Measurements from ENCODE around the gene OCIAD2. TPM values are rescaled to one million over a fixed set of nuclear protein-coding genes. Genes with fewer than 3 reads are reported as not detected.

OCIAD2 gene
- total and polyA plus RNA-seq, 2 of the 4 experiments (the other 2 are of a cell fraction) = 16.5 to 21.4 TPM

DNA sequence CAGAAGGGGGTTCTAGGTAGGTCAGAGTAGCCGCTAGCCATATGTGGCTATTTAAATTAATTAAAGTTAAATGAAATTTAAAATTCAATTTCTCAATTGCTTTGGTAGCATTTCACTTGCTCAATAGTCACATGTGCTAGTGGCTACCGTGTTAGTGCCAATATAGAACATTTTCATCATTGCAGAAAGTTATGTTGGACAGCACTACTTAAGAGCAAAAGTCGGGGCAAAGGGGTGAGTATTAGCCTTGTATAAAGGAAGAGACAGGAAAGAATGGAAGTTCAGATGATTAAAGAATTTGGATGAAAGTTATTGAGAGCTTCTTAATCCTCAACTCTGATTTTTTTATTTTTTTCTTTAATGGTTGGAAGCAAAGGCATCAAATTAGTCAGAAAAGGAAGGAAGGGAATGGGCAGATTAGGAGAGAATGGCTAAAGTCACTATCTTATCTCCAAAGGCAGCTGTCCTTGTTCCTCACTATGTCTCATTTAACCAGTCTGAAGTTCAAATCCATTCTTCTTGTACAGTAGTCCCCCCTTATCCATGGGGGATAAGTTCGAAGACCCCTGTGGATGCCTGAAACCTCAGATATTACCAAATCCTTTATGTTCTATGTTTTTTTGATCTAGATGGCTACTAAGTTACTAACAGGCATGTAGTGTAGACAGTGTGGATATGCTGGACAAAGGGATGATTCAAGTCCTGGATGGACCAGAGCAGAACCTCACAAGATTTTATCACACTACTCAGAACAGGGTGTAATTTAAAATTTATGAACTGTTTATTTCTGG, 52.8 kb downstream of the OCIAD2 start:
- ChIA-PET CTCF (no interaction called here), POLR2A (ENCODE audit: unreplicated experiment) (no interaction called here)
- H2BK5ac ChIP-seq (ENCODE audit: low read depth, low read length, poor library complexity, severe bottlenecking) = no peak overlapping the region
- dilution Hi-C loops (cut with HindIII; ENCODE audit: low sequenced_read_pairs, unreplicated experiment) (no loop called here), in situ Hi-C loops (cut with MboI; ENCODE audit: low sequenced_read_pairs) (no loop called here), intact Hi-C loops (cut with micrococcal nuclease) (no loop called here)
- no peaks in the 10 kb centered on the region for H3K27me3 ChIP-seq (ENCODE audit: control insufficient read depth, insufficient read depth, low read length)
- H3K4me3 ChIP-seq (ENCODE audit: insufficient read depth, low read depth, low read length) = no peak overlapping the region
- no peak overlapping the region for H3K4ac ChIP-seq (ENCODE audit: low read depth, low read length)
- no peak overlapping the region for H2AFZ ChIP-seq (replicated peaks; ENCODE audit: low read length, poor library complexity)
- H3K14ac ChIP-seq (replicated peaks; ENCODE audit: low read depth, low read length) = no peak overlapping the region
- DNase-seq (no peak), ATAC-seq (ENCODE audit: low read depth) (no peak)
- no peak overlapping the region for H2AK9ac ChIP-seq (replicated peaks; ENCODE audit: low read depth, low read length, poor library complexity)
- no peaks in the 10 kb centered on the region for H3K9me1 ChIP-seq (ENCODE audit: insufficient read depth, low read length)
- H3K56ac ChIP-seq (ENCODE audit: extremely low read depth, insufficient read depth, low read length) = no peak overlapping the region
- no peak overlapping the region for H3K4me2 ChIP-seq (ENCODE audit: low read depth, low read length)
- no peak overlapping the region for H2AK5ac ChIP-seq (ENCODE audit: low read depth, low read length)
- H3K9me3 ChIP-seq (ENCODE audit: control insufficient read depth, insufficient read depth, low read length) = no peaks in the 10 kb centered on the region
- no peaks in the 10 kb centered on the region for H3K4me1 ChIP-seq (ENCODE audit: control insufficient read depth, insufficient read depth, low read length)
- H2BK20ac ChIP-seq (ENCODE audit: low read depth, low read length) = no peak overlapping the region
- WGBS, 2 experiments (ENCODE audit: extremely low coverage in 2 of 2, insufficient read length in 1 of 2) = no CpG with 5 or more reads among the region's 4 CpGs
- peaks cover 24% of the 10 kb centered on the region for H3K36me3 ChIP-seq (ENCODE audit: control insufficient read depth, insufficient read depth, low read length)
- H2BK120ac ChIP-seq (ENCODE audit: low read depth, low read length) = no peak overlapping the region
- no peak overlapping the region for H3K18ac ChIP-seq (ENCODE audit: low read depth, low read length)
- no peaks in the 10 kb centered on the region for H4K20me1 ChIP-seq (ENCODE audit: insufficient read depth, low read length)
- H4K5ac ChIP-seq (ENCODE audit: low read depth, low read length) = no peak overlapping the region
- no peak overlapping the region for H3K27ac ChIP-seq (ENCODE audit: insufficient read depth, low read length)
- no peak overlapping the region for H4K91ac ChIP-seq (ENCODE audit: insufficient read depth, low read depth, low read length)
- TF ChIP-seq, protein P1, sequence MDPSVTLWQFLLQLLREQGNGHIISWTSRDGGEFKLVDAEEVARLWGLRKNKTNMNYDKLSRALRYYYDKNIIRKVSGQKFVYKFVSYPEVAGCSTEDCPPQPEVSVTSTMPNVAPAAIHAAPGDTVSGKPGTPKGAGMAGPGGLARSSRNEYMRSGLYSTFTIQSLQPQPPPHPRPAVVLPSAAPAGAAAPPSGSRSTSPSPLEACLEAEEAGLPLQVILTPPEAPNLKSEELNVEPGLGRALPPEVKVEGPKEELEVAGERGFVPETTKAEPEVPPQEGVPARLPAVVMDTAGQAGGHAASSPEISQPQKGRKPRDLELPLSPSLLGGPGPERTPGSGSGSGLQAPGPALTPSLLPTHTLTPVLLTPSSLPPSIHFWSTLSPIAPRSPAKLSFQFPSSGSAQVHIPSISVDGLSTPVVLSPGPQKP (IDR thresholded peaks at IDR 0.05; ENCODE audit: borderline replicate concordance, low read depth, low read length) = no peak
- no peak for TF ChIP-seq MAFK (IDR thresholded peaks at IDR 0.05; ENCODE audit: low read depth, low read length)
- no peak for TF ChIP-seq RAD21 (IDR thresholded peaks at IDR 0.05; ENCODE audit: low read length)
- no peak for TF ChIP-seq CHD1 (IDR thresholded peaks at IDR 0.05; ENCODE audit: low read depth, low read length)
- no peak overlapping the region for H2BK15ac ChIP-seq (ENCODE audit: low read depth, low read length)
- H3K79me1 ChIP-seq (ENCODE audit: low read depth in 1 of 2, low read length in 2 of 2) = peaks cover 0 to 7% of the 10 kb centered on the region in 2 experiments; a peak in 1 of 4 replicates
- no peak overlapping the region for H4K8ac ChIP-seq (ENCODE audit: low read depth in 2 of 2, low read length in 2 of 2)
- TSS peak; percentile 24 for BruUV-seq (replicated peaks)
- H3K9ac ChIP-seq (ENCODE audit: low read depth, low read length) = no peak overlapping the region
- no peak overlapping the region for H3K23ac ChIP-seq (ENCODE audit: low read depth, low read length)
